PC-3 (cell line): ENCODE results near the gene OSBPL8. TPM values are rescaled to one million over a fixed set of nuclear protein-coding genes. Genes with fewer than 3 reads are reported as not detected.

Experiments
- ATAC-seq: fragments of 200-7000 bp; cut with Tn5 transposase; 2 replicates; pipeline ENCODE4 v1.9.1; 2020; ENCODE audit warnings: mild to moderate bottlenecking, moderate library complexity
- BruUV-seq: library from RNA; stranded (reverse); fragments of 400-500 nt; replicated peaks from 2 replicates; lab custom pipeline; 2021; lab: Mats Ljungman, UMichigan
- CTCF ChIA-PET: fragments of 300-600 bp; sonication (Branson Sonifier 250); formaldehyde crosslinking; loops from one replicate; lab custom pipeline; 2022; ENCODE audit warnings: antibody characterized with exemption; lab: Charles Lee
- POLR2A ChIA-PET: fragments of 300-600 bp; sonication (Branson Sonifier 250); formaldehyde crosslinking; loops from one replicate; lab custom pipeline; 2022; ENCODE audit warnings: antibody characterized with exemption; ENCODE audit not compliant: unreplicated experiment; lab: Charles Lee
- DNase-seq: peaks from one replicate; pipeline ENCODE4 v3.0.0-alpha.2; 2015
- H2AFZ ChIP-seq: fragments of 300-600 bp; sonication (generic); 2 replicates; pipeline ENCODE4 v1.6.0; 2016; ENCODE audit warnings: antibody characterized with exemption, low read length
- H3F3A ChIP-seq: fragments of 300-600 bp; sonication (generic); one replicate; pipeline ENCODE4 v1.6.0; 2017; ENCODE audit warnings: antibody characterized with exemption, low read length, control low read depth, mild to moderate bottlenecking; ENCODE audit not compliant: unreplicated experiment
- H3K27ac ChIP-seq: fragments of 300-600 bp; sonication (generic); 2 replicates; pipeline ENCODE4 v1.5.1; 2016; ENCODE audit warnings: mild to moderate bottlenecking, low read length
- H3K27me3 ChIP-seq: fragments of 300-600 bp; sonication (generic); 2 replicates; pipeline ENCODE4 v1.6.1; 2016; ENCODE audit warnings: low read length, mixed read lengths
- H3K36me3 ChIP-seq: fragments of 300-600 bp; sonication (generic); 2 replicates; pipeline ENCODE4 v1.6.1; 2016; ENCODE audit warnings: low read depth, mixed run types, low read length, mixed read lengths
- H3K4me1 ChIP-seq: fragments of 300-600 bp; sonication (generic); 2 replicates; pipeline ENCODE4 v1.5.1; 2016; ENCODE audit warnings: low read length; ENCODE audit not compliant: insufficient read depth
- H3K4me2 ChIP-seq: fragments of 300-600 bp; sonication (generic); 2 replicates; pipeline ENCODE4 v1.6.0; 2016; ENCODE audit warnings: low read length
- H3K4me3 ChIP-seq: fragments of 300-600 bp; sonication (generic); 2 replicates; pipeline ENCODE4 v1.5.1; 2016; ENCODE audit warnings: mild to moderate bottlenecking, low read length, mixed read lengths
- H3K79me2 ChIP-seq: fragments of 300-600 bp; sonication (generic); 2 replicates; pipeline ENCODE4 v1.6.1; 2017; ENCODE audit warnings: low read length, mixed read lengths
- H3K9ac ChIP-seq: fragments of 300-600 bp; sonication (generic); 2 replicates; pipeline ENCODE4 v1.6.0; 2016; ENCODE audit warnings: mild to moderate bottlenecking, low read length
- H3K9me2 ChIP-seq: fragments of 300-600 bp; sonication (generic); replicated peaks from 2 replicates; pipeline ENCODE4 v1.6.1; 2016; ENCODE audit warnings: mixed run types, low read length, mixed read lengths
- H3K9me3 ChIP-seq: fragments of 300-600 bp; sonication (generic); 2 replicates; pipeline ENCODE4 v1.6.1; 2016; ENCODE audit warnings: low read length, mixed read lengths
- H4K20me1 ChIP-seq: fragments of 300-600 bp; sonication (generic); 2 replicates; pipeline ENCODE4 v1.6.1; 2016; ENCODE audit warnings: low read length, mixed read lengths
- CTCF ChIP-seq: fragments of 300-600 bp; sonication (generic); conservative IDR thresholded peaks from 2 replicates; pipeline ENCODE4 v1.5.1; 2017; ENCODE audit warnings: antibody characterized with exemption, low read depth, mild to moderate bottlenecking, low read length
- EZH2 ChIP-seq: fragments of 300-600 bp; sonication (generic); IDR thresholded peaks from one replicate; pipeline ENCODE4 v1.6.1; 2017; ENCODE audit warnings: antibody characterized with exemption, mild to moderate bottlenecking, low read length; ENCODE audit not compliant: unreplicated experiment
- EZH2phosphoT487 ChIP-seq: fragments of 300-600 bp; sonication (generic); IDR thresholded peaks from 2 replicates; pipeline ENCODE4 v1.6.1; 2018; ENCODE audit warnings: mild to moderate bottlenecking, antibody characterized with exemption, low read length, borderline replicate concordance
- intact Hi-C: fragments of 100-400 bp; cut with micrococcal nuclease; formaldehyde crosslinking; loops from 2 replicates; pipeline ENCODE4 v1.9.0; 2023
- total RNA-seq: library from RNA; depleted of rRNA; stranded (reverse); fragments of >200 nt; gene quantifications from 2 replicates; pipeline ENCODE4 v1.2.3, GENCODE V29; 2014

The OSBPL8 gene
- total RNA-seq, 1 experiment from 2014 or later = 28.5 TPM

GRCh38 chr12:76337583-76337982, 222.0 kb downstream of the OSBPL8 start:
- CTCF ChIA-PET = no interaction called here
- H3K9me2 ChIP-seq = no peaks in the 10 kb centered on the region
- no peaks in the 10 kb centered on the region for H3K79me2 ChIP-seq
- H2AFZ ChIP-seq = no peak overlapping the region; the same call in 1 of the 2 replicates
- DNase-seq = peak; percentile 49
- no peaks in the 10 kb centered on the region for H4K20me1 ChIP-seq
- intact Hi-C loops = no loop called here
- H3K4me1 ChIP-seq = peaks cover 23% of the 10 kb centered on the region
- no peaks in the 10 kb centered on the region for H3K27me3 ChIP-seq
- no peaks in the 10 kb centered on the region for H3K36me3 ChIP-seq
- 0 out of 2 replicates have a peak overlapping the region, but pooled peaks have one; percentile 24 for H3K4me2 ChIP-seq
- no peak overlapping the region for H3K9ac ChIP-seq
- TF ChIP-seq CTCF = no peak
- no peak for TF ChIP-seq EZH2
- TF ChIP-seq EZH2phosphoT487 = no peak
- H3K4me3 ChIP-seq = no peak overlapping the region
- peak; percentile 40 for ATAC-seq
- POLR2A ChIA-PET = no interaction called here
- no TSS peak for BruUV-seq
- H3F3A ChIP-seq = no peaks in the 10 kb centered on the region
- H3K9me3 ChIP-seq = no peaks in the 10 kb centered on the region
- no peak overlapping the region for H3K27ac ChIP-seq

GRCh38 chr12:76332606-76333005, 227.0 kb downstream of the OSBPL8 start:
- Histone ChIP-seq H3K9ac (no peak overlapping the region), H3K4me3 (no peak overlapping the region), H3K4me1 (peaks cover 22% of the 10 kb centered on the region), H3K36me3 (no peaks in the 10 kb centered on the region), H3K27me3 (no peaks in the 10 kb centered on the region), H3K79me2 (no peaks in the 10 kb centered on the region), H3K4me2 (no peak overlapping the region), H3F3A (peaks cover 8% of the 10 kb centered on the region), H3K9me2 (no peaks in the 10 kb centered on the region), H2AFZ (no peak overlapping the region), H3K27ac (no peak overlapping the region), H3K9me3 (no peaks in the 10 kb centered on the region), H4K20me1 (no peaks in the 10 kb centered on the region)
- TF ChIP-seq EZH2phosphoT487 = no peak
- no peak for TF ChIP-seq CTCF
- no peak for TF ChIP-seq EZH2
- DNase-seq = no peak
- intact Hi-C loops = no loop called here
- POLR2A ChIA-PET = no interaction called here
- no peak for ATAC-seq
- no TSS peak for BruUV-seq
- CTCF ChIA-PET = no interaction called here

GRCh38 chr12:76329606-76330005, 230.0 kb downstream of the OSBPL8 start:
- Histone ChIP-seq H3K9me2 (no peaks in the 10 kb centered on the region), H3K4me2 (no peak overlapping the region), H3K36me3 (no peaks in the 10 kb centered on the region), H3K79me2 (no peaks in the 10 kb centered on the region), H3K9me3 (no peaks in the 10 kb centered on the region), H2AFZ (no peak overlapping the region), H4K20me1 (no peaks in the 10 kb centered on the region), H3F3A (peaks cover 8% of the 10 kb centered on the region), H3K4me3 (no peak overlapping the region), H3K27ac (peak overlapping the region; percentile 17; the same call in 1 of the 2 replicates), H3K4me1 (peaks cover 16% of the 10 kb centered on the region), H3K27me3 (no peaks in the 10 kb centered on the region), H3K9ac (no peak overlapping the region)
- intact Hi-C loops = no loop called here
- POLR2A ChIA-PET = no interaction called here
- TF ChIP-seq CTCF (no peak), EZH2 (no peak), EZH2phosphoT487 (no peak)
- BruUV-seq = no TSS peak
- CTCF ChIA-PET = no interaction called here
- DNase-seq (no peak), ATAC-seq (no peak)
